H1 (cell line): ENCODE measurements around the gene RESP18. TPM values are rescaled to one million over a fixed set of nuclear protein-coding genes. Genes with fewer than 3 reads are reported as not detected.

Experiments used
- KDM1A ChIP-seq: fragments of 200-600, 300-600 bp; sonication (generic); IDR thresholded peaks from 2 replicates; pipeline ENCODE4 v1.7.1; 2016; ENCODE audit warnings: mild to moderate bottlenecking, low read length, borderline replicate concordance
- polyA plus RNA-seq, 7 experiments: library from polyadenylated mRNA; depleted of rRNA in 3 of 7; stranded (reverse) in 5 of 7; unstranded in 2 of 7; fragments of >200 nt in 5 of 7; fragments of 200-250 nt in 2 of 7; gene quantifications; 1 replicate in 5 of 7; 2 replicates in 1 of 7; 4 replicates in 1 of 7; pipeline versions ENCODE4 v1.2.1 to v1.2.3, GENCODE V29; 2011 to 2013; ENCODE audit warnings: missing spikeins in 2 of 7, mixed read lengths in 2 of 7
- total RNA-seq: library from RNA; stranded (reverse); fragmentation: NEBNext Ultra II Directional; extraction: Animal tissue kit (Norgen Biotek cat#: 25700); gene quantifications from 2 replicates; pipeline ENCODE4 v1.2.1, GENCODE V29; 2021

Gene RESP18
- total and polyA plus RNA-seq, 2 of the 8 experiments (the other 6 are each of a cell fraction or from before 2014, with no cell fraction given): not detected

DNA sequence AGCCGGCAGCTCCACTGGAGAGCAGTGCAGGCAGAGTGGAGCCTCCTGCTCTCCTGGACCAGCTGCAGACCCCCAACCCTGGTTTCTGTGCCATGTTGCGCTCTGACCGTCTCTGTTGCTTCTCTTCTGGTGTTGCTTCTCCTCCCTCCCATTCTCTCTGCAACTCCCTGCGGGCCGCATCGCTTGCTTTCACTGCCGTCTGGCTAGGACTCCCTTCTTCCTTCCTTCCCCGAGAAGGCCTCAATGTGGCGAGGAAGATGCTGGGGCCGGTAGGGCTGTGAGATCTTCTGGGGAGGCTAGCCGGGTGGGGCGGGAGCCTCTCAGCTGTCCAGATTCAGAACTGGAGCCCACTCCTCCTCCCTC, 47.2 kb downstream of the RESP18 start (continued):
- TF ChIP-seq KDM1A: no peak
